Middle frontal gyrus (tissue), 1 donor: ENCODE results near the gene MAEL.

Source experiments
- DNase-seq: peaks from one replicate; pipeline ENCODE4 v3.0.0-alpha.2; 2015; ENCODE audit warnings: low spot score; ENCODE audit errors: extremely low spot score

MAEL gene

DNA sequence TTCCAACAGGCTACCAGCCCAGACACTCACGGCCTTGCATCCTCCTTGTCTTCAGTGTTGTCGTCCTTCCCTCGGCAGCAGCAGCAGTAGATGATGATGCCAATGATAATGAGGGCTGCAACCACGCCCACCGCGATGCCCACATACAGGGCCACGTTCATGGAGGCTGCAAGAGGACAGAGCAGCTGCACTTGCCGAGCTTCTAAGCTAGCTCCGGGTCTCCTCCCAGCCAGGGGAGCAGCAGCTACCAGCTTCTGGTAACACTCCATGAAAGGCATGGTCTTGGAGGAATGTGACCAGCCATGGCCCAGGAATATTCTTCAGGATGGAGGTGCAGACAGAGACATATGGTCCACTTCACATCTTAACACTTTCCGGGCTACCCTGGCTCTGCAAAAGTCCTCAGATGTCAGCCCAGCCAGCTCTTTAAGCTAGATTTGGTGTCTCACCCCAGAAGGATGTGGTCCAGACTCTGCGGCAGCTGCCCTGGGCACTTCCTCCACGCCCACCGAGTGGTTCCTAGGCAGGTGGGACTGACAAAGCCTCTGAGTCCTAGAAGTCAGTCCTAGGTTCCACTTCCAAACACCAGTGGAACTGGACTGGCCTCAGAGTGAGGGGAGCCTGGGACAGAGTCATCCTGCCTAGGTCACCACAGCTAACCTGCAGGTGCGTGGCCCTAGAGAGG lies 66.0 kb downstream of the MAEL start:
- no peak for DNase-seq

DNA sequence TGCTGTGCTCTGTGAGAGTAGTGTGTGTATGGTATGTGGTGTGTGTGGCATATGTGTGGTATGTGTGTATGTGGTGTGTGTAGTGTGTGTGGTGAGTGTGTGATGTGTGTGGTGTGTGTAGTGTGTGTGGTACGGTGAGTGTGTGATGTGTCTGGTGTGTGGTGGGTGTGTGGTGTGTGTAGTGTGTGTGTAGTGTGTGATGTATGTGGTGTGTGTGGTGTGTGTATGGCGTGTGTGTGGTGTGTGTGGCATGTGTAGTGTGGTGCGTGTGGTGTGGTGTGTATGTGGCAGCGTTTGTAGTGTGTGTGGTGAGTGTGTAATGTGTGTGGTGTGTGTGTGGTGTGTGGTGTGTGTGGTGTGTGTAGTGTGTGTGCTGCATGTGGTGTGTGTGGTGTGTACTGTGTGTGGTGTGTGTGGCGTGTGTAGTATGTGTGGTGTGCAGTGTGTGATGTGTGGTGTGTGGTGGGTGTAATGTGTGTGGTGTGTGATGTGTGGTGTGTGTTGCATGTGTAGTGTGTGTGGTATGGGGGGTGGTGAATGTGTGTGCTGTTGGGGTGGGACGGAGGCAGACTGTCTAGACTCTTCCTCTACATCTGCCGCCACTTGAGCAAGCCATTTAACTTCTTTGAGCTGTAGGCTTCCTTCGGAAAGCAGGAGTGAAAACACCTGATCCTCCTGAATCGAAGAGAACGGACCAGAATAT lies 67.6 kb downstream of the MAEL start:
- no peak for DNase-seq

DNA sequence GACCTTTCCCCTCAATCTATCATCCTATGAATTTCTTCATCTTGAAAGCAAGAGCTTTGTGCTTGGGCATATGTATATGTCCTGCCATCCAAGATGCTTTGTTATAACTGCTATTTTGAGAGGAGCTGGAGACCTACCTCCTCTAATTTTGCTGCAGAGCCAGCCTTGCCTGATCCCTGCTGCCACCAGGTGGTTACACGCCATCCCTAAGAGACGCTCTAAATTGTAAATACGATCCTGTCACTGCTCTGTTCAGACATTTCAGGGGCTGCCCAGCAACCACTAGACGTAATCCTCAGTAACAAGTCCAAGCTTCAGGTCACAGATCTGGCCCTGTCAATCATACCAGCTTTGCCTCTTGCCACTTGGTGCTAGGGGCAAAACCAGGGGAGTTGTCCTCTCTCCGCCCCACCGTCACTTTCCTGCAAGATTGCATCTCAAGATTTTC lies 68.2 kb downstream of the MAEL start:
- DNase-seq, result peak; percentile 50

DNA sequence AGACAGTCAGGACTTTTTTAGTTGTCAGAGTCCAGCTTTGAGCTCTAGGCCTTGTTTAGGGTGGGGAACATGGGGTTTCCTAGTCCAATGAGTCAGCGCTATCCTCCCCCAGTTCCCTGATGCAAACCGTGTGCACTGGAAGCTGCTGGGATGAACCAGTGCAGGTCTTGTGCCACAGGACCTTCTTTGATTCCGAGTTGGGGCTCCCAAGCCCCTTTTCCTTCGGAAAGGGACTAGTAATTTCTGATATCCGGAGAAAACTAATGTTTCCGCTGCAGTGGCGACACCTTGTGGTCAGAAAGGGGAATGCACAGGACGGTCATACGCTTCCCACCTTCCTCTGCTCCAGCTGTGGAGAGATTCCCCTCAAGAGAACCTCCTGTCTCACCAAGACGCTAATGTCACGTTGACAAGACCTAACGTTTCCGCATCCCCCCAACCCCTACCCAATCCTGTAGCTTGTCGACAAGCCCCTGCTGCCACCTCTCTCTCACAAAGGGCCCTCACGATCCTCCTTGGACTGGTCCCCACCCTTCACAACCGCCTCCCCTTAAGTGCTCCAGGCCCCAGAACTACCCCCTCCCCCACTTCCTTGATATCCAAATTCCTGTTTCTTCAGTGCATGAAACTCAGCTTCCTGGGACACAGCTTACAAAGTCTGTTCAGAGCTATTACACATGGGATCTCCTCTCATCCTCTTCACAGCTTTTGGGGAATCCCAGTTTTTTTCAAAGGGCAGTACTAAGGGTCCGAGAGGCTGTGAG lies 70.1 kb downstream of the MAEL start:
- DNase-seq, result peak; percentile 16

DNA sequence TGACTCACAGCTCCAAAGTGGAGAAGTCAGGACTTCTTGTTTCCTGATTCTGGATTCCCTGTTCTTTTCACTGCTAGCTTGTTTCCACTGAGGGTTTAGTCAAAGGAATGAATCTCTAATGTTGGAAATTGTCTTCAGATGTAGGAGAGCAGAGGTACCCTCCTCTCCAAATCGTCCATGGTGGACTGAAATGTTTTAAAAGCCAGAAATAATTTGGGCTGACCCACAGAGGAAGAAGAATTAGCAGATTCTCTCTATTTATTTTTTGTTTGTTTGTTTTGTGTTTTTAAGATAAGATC lies 70.7 kb downstream of the MAEL start:
- DNase-seq, result no peak

DNA sequence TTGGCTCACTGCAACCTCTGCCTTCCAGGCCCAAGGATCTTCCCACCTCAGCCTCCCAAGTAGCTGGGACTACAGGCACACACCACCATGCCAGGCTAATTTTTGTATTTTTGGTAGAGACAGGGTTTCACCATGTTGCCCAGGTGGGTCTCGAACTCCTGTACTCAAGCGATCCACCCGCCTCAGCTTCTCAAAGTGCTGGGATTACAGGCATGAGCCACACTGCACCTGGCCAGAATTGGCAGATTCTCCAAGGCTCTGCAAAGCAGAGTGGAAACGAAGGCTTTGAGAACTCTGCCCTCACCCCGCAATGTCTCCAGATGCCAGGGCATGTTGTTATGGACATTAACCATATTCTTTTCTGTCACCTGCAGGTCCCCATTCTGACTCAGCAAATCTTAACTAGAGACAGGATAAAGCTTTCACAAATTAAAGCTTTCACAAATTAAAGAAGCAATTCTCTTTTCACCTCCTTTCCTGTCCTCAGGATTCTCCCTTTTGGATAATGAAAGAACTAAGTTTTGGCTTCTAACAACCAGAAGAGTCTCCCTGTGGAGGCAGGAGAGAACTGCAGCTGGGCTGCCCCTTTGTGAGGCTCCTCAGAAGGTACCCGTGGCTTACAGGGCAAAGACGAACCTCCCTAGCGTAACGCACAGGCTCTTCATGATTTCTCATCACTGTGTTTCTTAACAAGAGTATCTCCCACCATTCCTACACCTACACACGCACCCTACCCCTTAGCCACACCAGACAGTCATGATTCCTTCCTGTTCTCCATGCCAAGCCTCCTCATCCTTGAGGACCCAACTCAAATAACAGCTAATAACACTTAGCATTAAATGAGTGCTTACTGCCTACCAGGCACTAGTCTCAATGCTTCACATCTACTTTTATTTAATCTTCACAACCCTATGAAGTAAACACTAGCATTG lies 71.3 kb downstream of the MAEL start:
- no peak for DNase-seq

DNA sequence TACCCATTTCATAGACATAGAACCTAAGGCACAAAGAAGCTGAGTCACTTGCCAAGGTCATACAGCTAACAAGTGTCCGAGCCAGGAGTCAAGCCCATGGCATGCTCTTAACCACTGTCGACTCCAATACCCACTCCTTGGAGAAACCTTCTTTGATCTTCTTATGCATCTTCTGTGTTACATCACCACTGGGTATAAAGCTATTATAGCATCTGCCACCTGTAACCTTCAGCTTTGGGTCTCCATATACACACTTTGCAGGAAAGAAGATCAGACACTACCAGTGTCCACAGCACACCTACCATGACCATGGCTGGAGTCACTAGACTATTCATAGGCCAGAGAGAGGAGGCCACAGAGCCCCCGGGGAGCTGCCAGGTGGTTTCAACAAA lies 72.0 kb downstream of the MAEL start:
- no peak for DNase-seq

DNA sequence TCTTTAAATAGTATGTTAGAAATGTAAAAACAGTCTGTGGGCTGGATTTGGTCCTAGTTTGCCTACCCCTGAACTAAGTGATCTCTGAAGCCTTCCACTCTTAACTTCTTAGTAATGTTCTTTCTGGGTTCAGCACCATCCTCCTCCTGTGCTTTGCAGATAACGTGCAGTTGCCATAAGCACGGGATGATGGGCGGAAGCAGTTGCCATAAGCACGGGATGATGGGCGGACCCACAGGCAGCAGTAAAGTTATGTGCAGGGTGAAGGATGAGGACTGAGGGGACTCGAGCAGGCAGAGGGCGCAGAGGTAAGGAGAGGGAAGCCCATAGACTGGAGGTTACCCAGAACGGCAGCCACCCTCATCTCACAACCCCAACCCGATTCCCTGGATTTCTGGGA lies 75.5 kb downstream of the MAEL start:
- DNase-seq, result no peak

DNA sequence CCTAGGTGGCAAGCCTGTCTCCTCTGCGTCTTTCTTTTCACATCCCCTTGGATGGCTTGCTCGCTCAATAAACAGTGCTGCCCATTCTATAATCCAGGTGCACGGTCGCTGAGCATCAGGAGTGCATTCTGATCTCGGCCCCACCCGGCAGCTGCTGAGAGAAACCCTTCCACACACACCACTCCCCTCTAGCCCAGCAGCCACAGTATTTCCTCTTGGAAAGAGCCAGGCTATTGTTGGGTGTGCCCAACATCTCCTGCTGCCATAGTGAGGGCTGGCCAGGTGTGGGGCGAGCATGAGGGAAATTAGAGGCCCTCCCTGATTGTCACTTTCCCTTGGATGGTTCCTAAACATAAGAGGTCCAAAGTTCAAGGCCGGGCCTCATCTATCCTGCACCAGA lies 76.4 kb downstream of the MAEL start:
- no peak for DNase-seq

DNA sequence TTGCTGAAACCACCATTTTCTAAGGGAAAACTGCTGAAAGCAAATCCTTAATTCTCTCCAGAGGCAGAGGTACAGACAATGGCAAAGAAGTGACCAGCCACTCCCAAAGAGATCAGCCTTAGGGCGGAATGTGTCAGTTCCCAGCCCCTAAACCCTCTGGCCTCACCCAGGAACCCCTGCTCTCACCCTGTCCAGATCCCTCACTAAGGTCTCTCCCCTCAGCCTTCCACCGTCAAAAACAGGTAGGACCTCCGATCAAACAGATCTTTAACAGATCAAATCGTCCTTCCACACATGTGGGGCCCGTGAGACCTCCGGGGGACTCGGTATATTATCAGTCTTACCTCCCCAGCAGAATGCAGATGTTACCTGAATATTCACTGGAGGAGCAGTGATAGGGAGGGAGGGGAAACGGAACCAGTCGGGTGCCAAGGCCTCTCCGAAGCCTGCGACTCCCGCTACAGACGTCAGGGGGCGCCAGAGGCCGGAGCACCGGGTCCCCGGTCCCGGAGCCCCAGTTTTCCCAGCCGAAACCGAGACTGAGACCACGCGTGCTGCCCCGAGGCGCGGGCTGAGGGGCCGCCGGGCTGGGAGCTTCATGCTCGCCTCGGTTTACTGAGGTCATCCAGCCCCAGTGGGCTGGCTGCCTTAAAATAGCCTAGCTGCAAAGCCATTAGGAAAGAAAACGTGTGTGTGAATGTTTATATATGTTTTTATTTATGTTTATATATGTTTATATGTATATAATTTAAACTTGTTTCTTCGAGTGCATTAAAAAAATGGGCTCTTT lies 77.4 kb downstream of the MAEL start:
- peak; percentile 62 for DNase-seq

DNA sequence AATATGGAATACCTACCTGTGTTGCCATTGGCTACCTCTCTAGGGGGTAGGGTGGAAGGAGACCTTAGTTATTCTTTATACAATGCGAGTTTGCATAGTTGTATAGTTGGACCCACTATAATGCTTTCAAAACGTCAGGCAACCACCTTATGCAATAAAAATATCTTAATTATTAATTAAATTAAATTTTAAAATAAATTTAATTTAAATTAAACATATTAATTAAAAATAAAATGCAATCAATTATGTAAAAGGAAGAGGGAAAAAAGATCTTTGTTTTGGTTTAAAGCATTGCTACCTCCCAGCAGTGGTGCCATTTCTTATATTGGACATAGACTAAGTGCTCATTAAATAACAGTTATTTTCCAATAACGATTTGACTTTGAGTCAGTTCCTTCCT lies 78.8 kb downstream of the MAEL start:
- DNase-seq, result no peak

DNA sequence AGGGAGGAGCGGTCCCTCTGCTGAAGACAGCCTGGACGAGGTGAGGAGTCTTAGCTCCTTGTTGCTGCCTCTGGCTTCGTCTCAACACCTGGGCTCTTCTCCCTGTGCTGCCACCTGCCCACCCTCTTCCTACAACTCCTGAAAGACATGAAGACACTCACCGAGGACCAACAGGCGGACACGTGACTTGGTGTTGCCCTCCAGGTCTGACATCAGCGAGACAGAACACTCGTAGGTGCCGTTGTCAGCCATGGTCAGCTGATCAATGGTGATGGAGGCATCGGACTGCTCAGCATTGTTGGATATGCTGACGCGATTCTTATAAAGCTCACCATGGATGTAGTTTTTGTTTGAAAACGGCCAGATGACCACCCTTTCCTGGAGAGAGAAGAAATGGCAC lies 79.7 kb downstream of the MAEL start:
- DNase-seq, result no peak

DNA sequence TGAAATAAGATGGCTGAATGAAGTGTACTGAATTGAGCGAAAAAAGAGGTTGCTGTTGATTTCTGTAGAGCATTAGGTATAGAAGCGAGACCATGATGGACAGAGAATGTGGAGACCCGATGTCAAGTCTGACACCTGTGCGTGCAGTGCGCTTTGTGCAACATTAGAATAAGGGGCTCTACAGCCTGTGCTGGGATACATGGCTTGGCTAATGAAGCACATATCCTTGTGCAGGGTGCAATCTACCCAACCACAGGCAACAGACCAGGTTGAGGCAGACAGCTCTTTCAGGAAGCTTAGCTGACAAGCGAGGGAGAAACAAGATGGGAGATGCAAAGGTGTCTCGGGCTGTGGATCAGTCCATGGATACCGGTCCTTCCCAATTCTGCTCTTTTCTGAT lies 82.2 kb downstream of the MAEL start:
- no peak for DNase-seq
